ENCODE data around the gene MYH13. TPM values are rescaled to one million over a fixed set of nuclear protein-coding genes. Genes with fewer than 3 reads are reported as not detected.

MYH13 gene
- total RNA-seq, 2 donors from 2014 or later, result not detected

DNA sequence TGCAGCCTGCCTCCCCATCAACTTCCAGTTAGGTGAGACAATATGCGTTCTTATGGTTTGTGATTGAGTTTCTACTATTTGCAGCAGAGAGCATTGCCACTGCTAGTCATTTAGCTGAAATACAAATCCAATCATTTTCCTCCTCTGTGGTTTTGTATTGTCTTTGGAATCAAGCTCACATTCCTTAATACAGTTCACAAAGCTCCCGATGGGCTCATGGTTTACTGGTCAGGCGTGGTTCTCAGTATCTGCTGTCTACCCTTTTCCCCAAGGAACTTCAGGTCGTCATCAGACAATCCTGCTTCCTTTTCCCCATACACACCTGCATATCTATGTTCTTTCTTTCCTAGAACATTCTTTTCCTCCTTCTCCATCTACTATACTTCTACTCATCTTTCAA, 104.8 kb downstream of the MYH13 start:
- ATAC-seq (peak in 1 of 2 donors; percentile 8), DNase-seq (no peak)
- intact Hi-C loops (cut with DNase I), result no loop called here

DNA sequence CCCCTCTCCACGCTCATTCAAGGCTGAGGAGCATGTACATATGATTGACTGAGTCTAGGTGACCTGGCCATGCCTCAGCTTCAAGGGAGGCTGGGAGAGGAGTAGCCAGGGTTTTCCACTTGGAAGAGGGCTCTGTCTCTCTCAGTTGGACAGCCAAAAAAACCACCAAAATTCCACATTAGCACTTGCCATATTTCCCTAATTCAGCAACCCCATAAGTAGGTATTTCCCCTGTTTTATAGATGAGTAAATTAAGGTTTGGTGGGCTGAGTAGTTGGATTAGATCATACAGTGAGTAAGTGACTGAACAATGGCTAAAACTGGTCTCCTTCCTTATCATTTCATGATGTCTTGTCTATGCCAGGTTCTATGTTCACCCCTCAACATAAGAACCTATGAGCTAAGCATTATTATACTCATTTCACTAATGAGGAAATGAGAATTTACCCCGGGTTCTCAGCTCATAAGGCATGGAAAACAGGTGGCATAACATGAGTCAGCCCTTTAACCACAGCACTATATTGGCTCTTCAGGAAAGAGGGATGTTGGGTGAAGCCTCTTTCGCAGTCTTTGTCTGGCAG, 106.4 kb downstream of the MYH13 start:
- no peak for ATAC-seq
- intact Hi-C loops (cut with DNase I), result no loop called here
- no peak for DNase-seq

DNA sequence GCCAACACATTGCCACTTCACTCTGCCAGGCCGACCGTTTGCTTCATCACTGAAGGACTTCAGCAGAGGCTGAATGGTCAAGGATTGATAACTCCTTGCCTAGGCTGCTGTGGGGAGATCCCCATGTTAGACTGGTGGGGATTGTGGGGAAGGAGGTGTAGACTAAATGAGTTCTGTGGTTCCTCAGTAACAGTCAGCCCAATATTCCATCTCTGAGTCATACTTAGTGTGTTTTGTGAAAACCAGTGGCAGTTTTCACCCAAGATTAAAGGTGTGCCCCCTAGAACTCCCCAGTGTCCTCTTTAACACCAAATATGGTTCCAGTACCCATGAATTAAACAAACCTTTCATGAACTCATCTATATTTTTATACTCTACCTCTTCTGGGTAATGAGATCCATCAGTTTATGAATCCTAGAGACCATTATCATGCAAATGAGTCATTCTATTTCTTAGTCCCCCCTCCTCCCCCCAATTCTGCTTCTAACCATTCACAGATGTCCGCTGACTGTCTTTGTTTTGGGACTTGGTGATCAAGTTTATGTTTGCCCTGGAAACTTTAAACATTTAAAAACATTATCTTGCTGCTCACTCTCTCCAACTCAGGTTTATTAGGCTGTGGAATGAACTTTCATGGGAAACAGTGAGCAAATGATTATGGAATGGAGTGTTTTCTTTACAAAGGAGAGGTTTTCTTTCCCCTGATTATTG, 107.6 kb downstream of the MYH13 start:
- intact Hi-C loops (cut with DNase I), result no loop called here
- peak in 1 of 2 donors; percentile 54 for ATAC-seq
- no peak for DNase-seq

DNA sequence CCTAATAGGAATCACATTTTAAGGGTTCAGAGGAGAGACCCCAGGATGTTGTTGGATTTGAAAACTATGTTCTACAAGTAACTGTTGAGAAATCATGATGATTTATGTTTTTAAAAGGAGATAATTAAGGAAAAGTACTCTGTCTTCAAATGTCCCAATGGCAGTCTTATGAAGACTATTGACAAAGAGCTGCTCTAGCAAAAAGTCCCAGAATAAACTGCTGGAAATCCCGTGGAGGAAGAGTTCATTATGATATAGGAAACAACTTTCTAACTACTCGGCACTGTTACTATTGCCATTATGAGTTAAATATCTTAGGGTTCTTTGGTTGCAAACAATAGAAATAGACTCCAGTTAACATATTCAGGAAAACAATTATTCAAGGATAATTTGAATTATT, 108.8 kb downstream of the MYH13 start:
- intact Hi-C loops (cut with DNase I), result no loop called here
- ATAC-seq, result no peak
- no peak for DNase-seq

DNA sequence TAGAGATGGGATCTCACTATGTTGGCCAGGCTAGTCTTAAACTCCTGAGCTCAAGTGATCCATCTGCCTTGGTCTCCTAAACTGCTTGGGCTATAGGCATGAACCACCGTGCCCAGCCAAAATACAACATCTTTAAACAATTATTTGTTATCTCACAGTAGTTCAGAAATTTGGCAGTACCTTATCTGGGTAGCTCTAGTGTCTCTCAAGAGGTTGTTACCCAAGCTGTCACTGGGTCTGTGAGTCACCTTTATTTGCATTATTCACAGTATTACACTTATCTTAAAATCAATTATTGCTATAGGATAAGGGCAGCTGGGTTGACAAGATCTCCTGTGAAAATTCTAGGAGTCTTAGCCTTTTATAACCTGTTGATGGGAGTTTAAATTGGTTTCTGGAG, 110.4 kb downstream of the MYH13 start:
- intact Hi-C loops (cut with DNase I), result no loop called here
- ATAC-seq, result peak in 1 of 2 donors; percentile 22
- no peak for DNase-seq

DNA sequence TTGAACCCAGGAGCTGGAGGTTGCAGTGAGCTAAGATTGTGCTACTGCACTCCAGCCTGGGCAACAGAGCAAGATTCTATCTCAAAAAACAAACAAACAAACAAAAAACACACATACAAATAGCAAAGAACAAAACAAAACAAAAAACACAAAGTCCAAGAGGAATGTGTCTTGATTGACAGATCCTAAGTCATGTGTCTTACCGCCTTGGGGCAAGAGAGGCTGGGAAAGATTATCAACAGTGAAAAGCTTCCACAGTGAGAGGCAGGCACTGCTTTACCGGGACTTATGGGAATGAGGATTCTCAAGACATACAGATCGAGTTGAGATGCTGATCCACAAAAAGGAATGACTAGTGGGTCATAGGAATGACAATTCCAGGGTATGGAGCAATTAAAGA, 111.7 kb downstream of the MYH13 start:
- ATAC-seq (no peak), DNase-seq (no peak)
- intact Hi-C loops (cut with DNase I), result no loop called here

DNA sequence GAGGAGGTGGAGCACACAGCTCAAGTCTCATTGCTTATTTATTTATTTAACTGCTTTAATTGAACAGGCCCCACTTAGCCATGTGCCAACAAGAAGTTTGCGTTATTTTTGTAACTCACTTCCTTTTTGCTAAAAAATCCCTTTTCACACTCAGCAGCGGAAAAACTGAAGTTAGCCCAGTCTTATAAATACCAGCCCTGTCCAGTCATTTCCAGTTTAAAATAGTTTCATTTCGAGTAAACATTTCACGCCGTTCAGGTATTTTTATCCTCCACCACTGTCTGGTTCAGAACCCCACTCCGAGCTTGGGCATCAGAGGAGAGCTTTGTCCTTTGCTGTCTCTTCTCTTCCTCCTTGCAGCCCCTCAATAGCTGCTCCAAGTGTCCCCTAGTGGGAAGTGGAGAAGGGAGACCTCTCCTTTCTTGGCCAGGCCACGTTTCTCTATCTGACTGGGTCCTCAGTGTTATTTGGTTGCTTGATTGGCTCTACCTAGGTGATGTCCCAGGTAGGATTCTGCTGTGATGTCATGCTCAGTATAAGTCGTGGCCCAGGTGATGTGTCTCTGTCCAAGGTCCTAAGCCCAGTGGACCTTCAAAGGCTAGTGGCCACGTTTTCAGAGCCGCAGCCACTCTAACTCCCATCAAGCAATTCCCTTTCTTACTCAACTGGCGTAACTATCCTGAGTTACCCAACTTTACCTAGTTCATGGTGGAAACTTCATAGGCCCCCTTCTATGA, 121.4 kb downstream of the MYH13 start:
- intact Hi-C loops (cut with DNase I), result no loop called here
- no peak for ATAC-seq

More for the DNA sequence above, 121.4 kb downstream of the MYH13 start:
- no peak for DNase-seq

Other genes starting within 250 kb of the MYH13 start
- gene GAS7, start 174.4 kb downstream of the MYH13 start, total RNA-seq, result 100 to 1,000 TPM; 115 to 119 TPM
- gene MYH8, start 48.9 kb upstream of the MYH13 start, total RNA-seq, result not detected
- not detected for gene MYH4, start 96.6 kb upstream of the MYH13 start, total RNA-seq
- not detected for gene MYH1, start 145.5 kb upstream of the MYH13 start, total RNA-seq
- not detected for gene MYH2, start 176.7 kb upstream of the MYH13 start, total RNA-seq